ENCODE measurements around the gene C17orf67.
A peak's percentile ranks its signal among the peaks of the same experiment; 100 is the strongest.

C17orf67 gene, protein sequence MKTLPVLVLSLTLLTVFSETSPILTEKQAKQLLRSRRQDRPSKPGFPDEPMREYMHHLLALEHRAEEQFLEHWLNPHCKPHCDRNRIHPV

DNA sequence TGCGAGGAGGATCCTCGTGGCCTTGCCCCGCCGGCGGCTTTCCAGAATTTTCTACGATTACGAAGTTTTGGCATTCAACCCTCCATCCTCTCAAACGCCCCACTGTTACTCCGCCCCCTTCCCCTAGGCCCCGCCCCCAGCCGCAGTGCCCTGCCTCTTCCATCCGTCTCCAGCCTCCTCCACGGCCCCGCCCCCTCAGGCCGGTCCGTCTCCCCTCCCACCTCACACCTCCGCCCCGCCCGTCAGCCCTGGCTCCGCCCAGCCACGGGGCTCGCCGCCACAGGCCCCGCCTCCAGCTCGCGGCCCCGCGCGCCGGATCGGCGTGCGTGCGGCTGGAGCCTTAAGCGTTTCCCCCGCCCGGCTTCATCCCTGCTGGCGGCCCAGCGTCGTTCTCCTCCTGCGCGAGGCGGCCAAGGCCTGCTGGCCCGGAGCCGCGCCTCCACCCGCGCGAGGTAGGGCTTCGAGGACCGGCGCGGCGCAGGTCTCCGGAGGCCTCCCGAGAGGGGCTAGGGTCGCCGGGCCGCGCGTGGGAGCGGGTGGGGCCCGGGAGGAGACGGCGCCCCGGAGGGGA, at the start of gene C17orf67, which contains the start of gene DGKE:
C17orf67 (minus strand) TSS at position 112 of the 571 bp plus-strand sequence. CDS start 18,110 bp downstream, outside the sequence.
DGKE (plus strand) TSS at position 343 of the 571 bp plus-strand sequence. CDS start 645 bp downstream, outside the sequence.
- DNase-seq: peak; percentile 57

GRCh38 chr17:56881685-56882295, 48.1 kb upstream of the C17orf67 start:
- DNase-seq: no peak

DNA sequence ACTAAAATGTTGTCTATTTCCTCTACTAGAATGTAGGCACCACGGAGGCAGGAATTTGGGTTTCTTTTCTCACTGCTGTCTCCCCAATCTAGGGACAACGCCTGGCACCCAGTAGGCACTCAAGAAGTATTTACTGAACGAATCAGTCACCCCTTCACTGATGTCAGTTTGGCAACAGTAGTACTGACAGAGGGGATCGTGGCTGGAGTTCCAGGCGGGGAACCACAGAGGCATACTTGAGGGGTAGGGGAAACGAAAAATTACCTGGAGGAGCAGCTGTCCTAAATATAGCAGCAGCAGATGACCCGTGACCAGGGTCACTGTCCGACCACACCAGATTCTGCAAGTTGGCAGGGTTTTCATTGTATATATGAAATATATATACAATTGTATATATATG, 46.9 kb upstream of the C17orf67 start:
- DNase-seq: no peak

DNA sequence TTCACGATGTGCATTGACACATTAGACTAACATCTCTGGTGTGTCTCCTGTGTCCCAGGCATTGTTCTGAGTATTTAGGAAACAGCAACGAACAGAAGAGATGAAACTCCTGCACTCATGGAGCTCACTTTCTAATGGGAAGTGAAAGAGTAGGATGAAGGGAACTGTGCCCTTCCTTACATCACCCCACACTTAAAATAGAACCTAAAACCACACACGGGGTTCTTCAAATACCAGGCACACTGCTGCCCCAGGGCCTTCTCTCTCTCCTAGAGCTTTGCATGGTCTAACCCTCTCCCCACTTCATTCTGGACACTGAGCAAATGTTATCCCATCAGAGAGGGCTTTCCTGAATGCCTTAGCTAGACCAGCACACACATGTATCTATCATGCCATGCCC, 46.4 kb upstream of the C17orf67 start:
- DNase-seq: no peak

DNA sequence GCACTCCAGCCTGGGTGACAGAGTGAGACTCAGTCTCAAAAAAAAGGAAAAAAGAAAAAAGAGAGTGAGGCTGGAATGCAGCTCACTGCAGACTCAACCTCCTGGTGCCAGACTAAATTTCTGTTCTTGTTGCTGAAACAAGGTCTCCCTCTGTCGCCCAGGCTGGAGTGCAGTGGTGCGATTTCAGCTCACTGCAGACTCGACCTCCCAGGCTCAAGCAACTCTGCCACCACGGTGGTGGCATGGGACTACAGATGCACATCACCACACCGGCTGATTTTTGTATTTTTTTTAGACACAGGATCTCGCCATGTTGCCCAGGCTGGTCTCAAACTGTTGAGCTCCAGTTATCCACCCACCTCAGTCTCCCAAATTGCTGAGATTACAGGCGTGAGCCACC, 45.6 kb upstream of the C17orf67 start:
- no peak for DNase-seq

DNA sequence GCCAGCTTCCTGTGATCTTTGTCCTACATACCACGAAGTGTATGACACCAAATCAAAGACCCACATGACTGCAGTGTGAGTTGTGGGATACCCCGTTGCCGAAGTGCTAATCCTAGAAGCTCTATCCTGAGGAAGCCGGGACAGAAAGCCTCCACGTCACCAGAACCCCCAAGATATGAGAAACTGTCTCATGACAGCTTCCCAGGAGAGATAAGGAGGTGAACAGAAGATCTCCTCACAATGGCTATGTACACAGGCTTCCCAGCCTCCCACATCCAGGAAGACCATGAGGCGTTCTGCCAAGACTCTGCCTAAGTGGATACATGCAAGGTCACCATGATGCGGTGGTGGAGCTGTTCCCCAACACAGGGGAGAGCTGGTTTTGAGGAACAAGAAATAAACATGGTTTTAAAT, 43.1 kb upstream of the C17orf67 start:
- DNase-seq: no peak

- no peak for DNase-seq
Observed at GRCh38 chr17:56870081-56870651, 36.4 kb upstream of the C17orf67 start.

DNA sequence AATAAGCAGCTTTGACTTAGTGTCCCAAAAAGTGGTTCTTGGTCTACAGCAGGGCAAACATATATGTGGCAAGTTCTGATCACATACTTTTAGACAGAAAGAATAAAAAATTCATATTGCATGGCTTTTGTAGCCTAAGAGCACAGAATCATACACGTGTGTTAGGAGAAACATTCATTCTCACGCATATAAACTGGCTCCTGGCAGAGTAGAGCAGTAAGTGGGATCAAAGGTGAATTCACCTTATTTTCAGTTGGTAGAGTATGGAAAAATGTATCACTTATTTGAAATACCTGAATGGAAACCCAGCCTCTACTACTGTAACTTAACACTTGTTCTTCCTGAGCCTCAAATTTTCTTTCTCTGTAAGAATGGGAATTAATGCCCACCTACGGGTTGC, 35.0 kb upstream of the C17orf67 start:
- DNase-seq: no peak

DNA sequence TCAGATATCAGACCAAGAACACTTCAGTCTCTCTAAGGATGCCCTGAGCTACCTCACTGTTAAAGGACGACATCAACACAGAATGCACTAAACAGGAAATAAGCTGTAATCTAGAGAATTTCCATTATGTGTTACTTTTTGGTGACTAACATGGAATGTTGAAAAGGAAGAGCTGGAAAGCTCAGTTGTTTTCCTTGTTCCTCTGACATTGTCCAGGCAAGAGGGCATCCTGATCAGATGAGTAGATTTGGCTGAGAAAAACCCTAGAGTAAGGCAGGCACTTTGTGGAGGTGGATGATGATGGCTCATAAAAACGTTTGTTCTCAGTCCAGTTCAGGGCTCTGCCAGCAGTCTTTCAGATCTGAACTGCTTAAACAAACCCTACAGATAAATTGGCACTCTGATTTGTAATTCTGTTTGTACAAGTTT, 34.2 kb upstream of the C17orf67 start:
- DNase-seq: peak; percentile 18

DNA sequence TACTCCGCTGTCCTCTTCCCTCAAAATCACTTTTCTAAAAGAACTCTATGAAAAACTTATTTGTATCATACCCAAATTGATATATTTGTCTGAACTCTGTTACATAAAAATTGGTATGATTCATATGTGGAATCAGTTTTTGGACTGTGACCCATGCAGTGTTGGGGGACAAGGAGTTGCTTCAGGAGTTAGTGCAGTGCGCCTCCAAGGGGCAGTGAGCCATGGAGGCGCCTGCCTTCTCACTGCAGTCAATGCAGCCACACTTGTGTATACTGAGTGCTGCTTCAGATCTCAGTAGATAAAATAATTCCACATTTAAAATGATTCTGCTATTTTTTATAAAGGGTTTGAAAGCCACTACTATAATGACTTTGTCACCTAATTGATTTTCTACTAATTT, 32.8 kb upstream of the C17orf67 start:
- DNase-seq: no peak

GRCh38 chr17:56866076-56866475, 32.4 kb upstream of the C17orf67 start:
- DNase-seq: no peak

GRCh38 chr17:56863974-56864373, 30.3 kb upstream of the C17orf67 start:
- DNase-seq: no peak

GRCh38 chr17:56861899-56862298, 28.2 kb upstream of the C17orf67 start:
- no peak for DNase-seq

DNA sequence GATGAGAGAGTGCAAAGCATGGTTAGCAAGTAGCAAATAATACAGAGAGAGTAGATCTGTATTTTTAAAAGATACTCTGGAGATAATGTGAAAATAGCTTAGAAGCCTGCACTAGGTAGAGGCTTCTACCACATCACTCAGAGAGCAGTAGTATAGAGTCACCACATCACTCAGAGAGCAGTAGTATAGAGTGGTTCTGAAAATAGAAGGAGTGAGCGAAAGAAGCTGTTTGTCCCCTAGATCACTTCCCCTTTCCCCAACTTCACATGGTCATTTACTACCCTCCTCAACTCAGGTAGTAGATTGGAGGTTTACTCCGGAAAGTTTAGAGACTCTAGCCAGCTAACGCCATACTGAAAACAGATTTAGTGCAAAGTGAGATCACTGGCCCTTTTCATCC, 17.3 kb upstream of the C17orf67 start:
- DNase-seq: no peak

DNA sequence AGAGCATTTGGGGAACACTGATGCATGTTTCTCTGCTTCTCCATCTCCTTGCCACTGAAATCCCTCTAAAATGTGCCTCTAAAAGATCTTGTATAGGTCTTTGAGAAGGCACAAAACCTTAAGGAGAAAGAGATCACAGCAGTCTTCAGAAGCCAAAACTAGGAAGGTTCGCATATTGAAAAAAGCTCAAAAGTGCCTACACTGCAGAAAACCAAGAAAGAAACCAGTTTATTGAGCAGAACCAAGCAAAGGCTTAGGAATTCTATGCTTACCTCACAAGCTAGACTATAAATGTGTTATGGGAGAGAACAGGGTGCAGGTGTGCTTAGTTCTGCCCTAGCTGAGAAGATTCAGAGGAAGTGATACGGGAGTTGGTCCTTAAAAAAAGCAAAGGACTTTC, 16.9 kb upstream of the C17orf67 start:
- no peak for DNase-seq

DNA sequence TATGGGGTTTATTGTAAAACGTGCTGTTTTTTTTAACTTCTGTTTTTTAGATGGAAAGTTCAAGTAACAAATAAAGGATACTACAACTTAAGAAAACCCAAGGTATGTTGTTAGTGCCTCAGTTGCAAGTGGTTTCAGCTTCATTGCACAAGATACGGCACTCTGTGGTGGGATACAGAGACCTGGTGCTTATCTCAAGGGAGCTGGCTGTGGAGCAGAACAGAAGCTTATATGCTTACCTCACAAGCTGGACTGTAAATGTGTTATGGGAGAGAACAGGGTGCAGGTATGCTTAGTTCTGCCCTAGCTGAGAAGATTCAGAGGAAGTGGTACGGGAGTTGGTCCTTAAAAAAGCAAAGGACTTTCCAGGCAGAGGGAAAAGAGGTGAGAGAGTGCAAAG, 15.4 kb upstream of the C17orf67 start:
- DNase-seq: no peak

DNA sequence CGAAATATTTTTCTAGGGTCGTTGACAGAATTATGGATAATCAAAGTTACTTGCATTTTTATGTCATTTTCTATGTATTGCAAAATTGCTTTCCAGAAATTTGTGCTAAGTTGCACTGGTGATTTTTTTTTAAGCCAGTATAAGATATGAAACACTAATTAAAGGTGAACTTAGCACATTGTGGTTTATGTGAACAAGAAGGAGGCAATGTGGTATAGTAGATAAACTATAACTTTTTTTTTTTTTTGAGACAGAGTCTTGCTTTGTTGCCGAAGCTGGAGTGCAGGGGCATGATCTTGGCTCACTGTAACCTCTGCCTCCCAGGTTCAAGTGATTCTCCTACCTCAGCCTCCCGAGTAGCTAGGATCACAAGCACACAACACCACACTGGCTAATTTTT, 13.4 kb upstream of the C17orf67 start:
- DNase-seq: no peak

- DNase-seq: no peak
Observed at GRCh38 chr17:56845934-56846333, 12.2 kb upstream of the C17orf67 start.

GRCh38 chr17:56842577-56842976, 8.9 kb upstream of the C17orf67 start:
- no peak for DNase-seq

GRCh38 chr17:56838687-56839086, 5.0 kb upstream of the C17orf67 start:
- DNase-seq: no peak

- no peak for DNase-seq
Observed at GRCh38 chr17:56835264-56835585, 1.5 kb upstream of the C17orf67 start.

- peak; percentile 26 for DNase-seq
Observed at GRCh38 chr17:56834380-56835263, 902 bp upstream of the C17orf67 start.

GRCh38 chr17:56833057-56833808, 487 bp downstream of the C17orf67 start:
- DNase-seq: no peak

All from DMS79 (cell line).